H9 (cell line): ENCODE results near the gene FZD10. TPM values are rescaled to one million over a fixed set of nuclear protein-coding genes. Genes with fewer than 3 reads are reported as not detected.

Experiments used
- DNase-seq: peaks from one replicate; pipeline ENCODE4 v3.0.0-alpha.2; 2017
- H2AFZ ChIP-seq: one replicate; pipeline ENCODE4 v1.6.1; 2013; ENCODE audit warnings: mild to moderate bottlenecking, low read length, control low read depth, moderate library complexity
- H2AK5ac ChIP-seq: 2 replicates; pipeline ENCODE4 v1.6.1; 2013; ENCODE audit warnings: low read length, control low read depth, mixed read lengths; ENCODE audit not compliant: insufficient read length
- H2BK120ac ChIP-seq: one replicate; pipeline ENCODE4 v1.6.1; 2013; ENCODE audit warnings: low read depth, mild to moderate bottlenecking, low read length, control low read depth, inconsistent platforms; ENCODE audit not compliant: poor library complexity, severe bottlenecking
- H2BK12ac ChIP-seq: 2 replicates; pipeline ENCODE4 v1.6.1; 2013; ENCODE audit warnings: low read length, control low read depth, mixed read lengths, low read depth; ENCODE audit not compliant: insufficient read length
- H2BK15ac ChIP-seq: 2 replicates; pipeline ENCODE4 v1.6.1; 2013; ENCODE audit warnings: low read depth, low read length, control low read depth
- H2BK20ac ChIP-seq: one replicate; pipeline ENCODE4 v1.6.1; 2013; ENCODE audit warnings: low read depth, mild to moderate bottlenecking, low read length, control low read depth, inconsistent platforms; ENCODE audit not compliant: poor library complexity, severe bottlenecking
- H2BK5ac ChIP-seq: 2 replicates; pipeline ENCODE4 v1.6.1; 2013; ENCODE audit warnings: low read length, control low read depth, mixed read lengths; ENCODE audit not compliant: insufficient read length
- H3K14ac ChIP-seq: 2 replicates; pipeline ENCODE4 v1.6.1; 2013; ENCODE audit warnings: low read length, control low read depth; ENCODE audit not compliant: insufficient read depth
- H3K18ac ChIP-seq: 2 replicates; pipeline ENCODE4 v1.6.1; 2013; ENCODE audit warnings: low read depth, mild to moderate bottlenecking, mixed read lengths, low read length, control low read depth; ENCODE audit not compliant: insufficient read length
- H3K23ac ChIP-seq: 2 replicates; pipeline ENCODE4 v1.6.1; 2013; ENCODE audit warnings: low read length, control low read depth, mixed read lengths, low read depth; ENCODE audit not compliant: insufficient read length
- H3K23me2 ChIP-seq: 2 replicates; pipeline ENCODE4 v1.6.1; 2013; ENCODE audit warnings: low read depth, mild to moderate bottlenecking, mixed read lengths, low read length, control low read depth; ENCODE audit not compliant: insufficient read length, poor library complexity, severe bottlenecking
- H3K27ac ChIP-seq: 2 replicates; pipeline ENCODE4 v1.5.1; 2013; ENCODE audit warnings: low read length, control low read depth, mixed read lengths, low read depth; ENCODE audit not compliant: insufficient read length
- H3K27me3 ChIP-seq: 2 replicates; pipeline ENCODE4 v1.6.1; 2013; ENCODE audit warnings: low read length, control low read depth, inconsistent platforms; ENCODE audit not compliant: insufficient read depth
- H3K4ac ChIP-seq: 2 replicates; pipeline ENCODE4 v1.6.1; 2013; ENCODE audit warnings: low read depth, mild to moderate bottlenecking, control low read depth, inconsistent platforms, low read length, moderate library complexity
- H3K4me1 ChIP-seq: 2 replicates; pipeline ENCODE4 v1.6.1; 2013; ENCODE audit warnings: low read length, control low read depth, inconsistent platforms; ENCODE audit not compliant: insufficient read depth
- H3K4me2 ChIP-seq: 2 replicates; pipeline ENCODE4 v1.6.1; 2013; ENCODE audit warnings: low read length, control low read depth, mixed read lengths; ENCODE audit not compliant: insufficient read length, insufficient read depth
- H3K56ac ChIP-seq: 2 replicates; pipeline ENCODE4 v1.6.1; 2013; ENCODE audit warnings: low read depth, mild to moderate bottlenecking, mixed read lengths, low read length, control low read depth; ENCODE audit not compliant: insufficient read length
- H3K79me1 ChIP-seq: 2 replicates; pipeline ENCODE4 v1.6.1; 2013; ENCODE audit warnings: low read depth, mild to moderate bottlenecking, moderate library complexity, low read length, control low read depth, inconsistent platforms; ENCODE audit not compliant: insufficient read depth, poor library complexity, severe bottlenecking
- H3K79me2 ChIP-seq: 2 replicates; pipeline ENCODE4 v1.6.1; 2013; ENCODE audit warnings: low read length, control low read depth, inconsistent platforms; ENCODE audit not compliant: insufficient read depth
- H3K9ac ChIP-seq: 2 replicates; pipeline ENCODE4 v1.6.1; 2013; ENCODE audit warnings: low read length, control low read depth, mixed read lengths; ENCODE audit not compliant: insufficient read length; ENCODE audit errors: extremely low read depth
- H3K9me3 ChIP-seq: one replicate; pipeline ENCODE4 v1.6.1; 2013; ENCODE audit warnings: low read depth, low read length, inconsistent platforms; ENCODE audit not compliant: control insufficient read depth
- H3T11ph ChIP-seq: one replicate; pipeline ENCODE4 v1.6.1; 2013; ENCODE audit warnings: mild to moderate bottlenecking, low read length, control low read depth, inconsistent platforms
- H4K20me1 ChIP-seq: one replicate; pipeline ENCODE4 v1.6.1; 2013; ENCODE audit not compliant: control insufficient read depth, insufficient read length, insufficient read depth
- H4K5ac ChIP-seq: 2 replicates; pipeline ENCODE4 v1.6.1; 2013; ENCODE audit warnings: low read depth, mild to moderate bottlenecking, mixed read lengths, low read length, control low read depth; ENCODE audit not compliant: insufficient read length
- H4K8ac ChIP-seq: replicated peaks from 2 replicates; pipeline ENCODE4 v1.6.1; 2013; ENCODE audit warnings: low read length, control low read depth, mixed read lengths, low read depth; ENCODE audit not compliant: insufficient read length
- H4K91ac ChIP-seq: 2 replicates; pipeline ENCODE4 v1.6.1; 2013; ENCODE audit warnings: low read depth, mild to moderate bottlenecking, moderate library complexity, mixed read lengths, low read length, control low read depth; ENCODE audit not compliant: insufficient read length
- H3K27ac Mint-ChIP-seq, 3 experiments: 2 replicates in 2 of 3; 3 replicates in 1 of 3; pipeline ENCODE4 v1.8.0; 2020 to 2021; ENCODE audit warnings: mixed read lengths in 3 of 3, mild to moderate bottlenecking in 1 of 3, moderate library complexity in 1 of 3
- H3K27me3 Mint-ChIP-seq: 2 replicates; pipeline ENCODE4 v1.8.0; 2021; ENCODE audit warnings: low read depth, mild to moderate bottlenecking, moderate library complexity, mixed read lengths
- H3K36me3 Mint-ChIP-seq, 3 experiments: 2 replicates in 2 of 3; 3 replicates in 1 of 3; pipeline ENCODE4 v1.8.0; 2020 to 2021; ENCODE audit warnings: low read depth in 3 of 3, mixed read lengths in 3 of 3; ENCODE audit not compliant: insufficient read depth in 1 of 3
- H3K4me1 Mint-ChIP-seq, 2 experiments: 2 replicates each; pipeline ENCODE4 v1.8.0; 2020; ENCODE audit warnings: mixed read lengths in 2 of 2
- H3K4me3 Mint-ChIP-seq, 2 experiments: 2 replicates in 1 of 2; 3 replicates in 1 of 2; pipeline ENCODE4 v1.8.0; 2020 to 2021; ENCODE audit warnings: mild to moderate bottlenecking in 2 of 2, mixed read lengths in 2 of 2, moderate library complexity in 1 of 2
- H3K9me3 Mint-ChIP-seq, 2 experiments: 2 replicates in 1 of 2; 3 replicates in 1 of 2; pipeline ENCODE4 v1.8.0; 2020; ENCODE audit warnings: mild to moderate bottlenecking in 2 of 2, mixed read lengths in 2 of 2, moderate library complexity in 1 of 2
- CTCF ChIP-seq: fragments of 200-600 bp; sonication (generic); conservative IDR thresholded peaks from 3 replicates; pipeline ENCODE4 v1.8.0; 2021; ENCODE audit warnings: antibody characterized with exemption, mild to moderate bottlenecking
- WGBS: extraction: QIAGEN DNeasy Blood & Tissue Kit; methylation state at CpG from one replicate; pipeline ENCODE4 v1.1.7; 2013; ENCODE audit warnings: missing lambda C conversion rate, low lambda C conversion rate, mixed read lengths; ENCODE audit not compliant: insufficient read length; ENCODE audit errors: extremely low coverage; 5-methylcytosine and 5-hydroxymethylcytosine counted together
- total RNA-seq: library from RNA; stranded (reverse); gene quantifications from 2 replicates; pipeline ENCODE4 v1.2.1, GENCODE V29; 2021

FZD10 gene
- total RNA-seq, 1 experiment from 2014 or later = 1.0 TPM

- H3K4me3 Mint-ChIP-seq = no peak overlapping the region
- Histone ChIP-seq H2BK20ac (no peak overlapping the region), H3K9ac (no peak overlapping the region), H3K4me2 (no peak overlapping the region), H3K23me2 (peaks cover 15% of the 10 kb centered on the region), H3K4ac (no peak overlapping the region), H3K79me2 (no peaks in the 10 kb centered on the region), H2AK5ac (no peak overlapping the region), H3K27me3 (peaks cover 55% of the 10 kb centered on the region), H3K27ac (no peak overlapping the region), H3K18ac (no peak overlapping the region), H4K8ac (no peak overlapping the region), H3K4me1 (peaks cover 6% of the 10 kb centered on the region; the same call in 1 of the 2 replicates), H3T11ph (no peak overlapping the region), H3K23ac (no peak overlapping the region), H2BK12ac (no peak overlapping the region), H3K14ac (no peak overlapping the region), H2BK5ac (no peak overlapping the region), H3K56ac (no peak overlapping the region), H3K79me1 (no peaks in the 10 kb centered on the region), H4K20me1 (no peaks in the 10 kb centered on the region), H2BK120ac (no peak overlapping the region), H4K91ac (no peak overlapping the region), H4K5ac (no peak overlapping the region), H3K9me3 (no peaks in the 10 kb centered on the region), H2AFZ (no peak overlapping the region), H2BK15ac (no peak overlapping the region)
- H3K27ac Mint-ChIP-seq = no peak overlapping the region
- WGBS = no CpG with 5 or more reads among the region's 13 CpGs
- no peak for TF ChIP-seq CTCF
- H3K4me1 Mint-ChIP-seq = peaks cover 5 to 10% of the 10 kb centered on the region in 2 experiments
- DNase-seq = no peak
- H3K9me3 Mint-ChIP-seq = no peaks in the 10 kb centered on the region; a peak in 1 of 5 replicates
- peaks cover 57% of the 10 kb centered on the region for H3K27me3 Mint-ChIP-seq
- H3K36me3 Mint-ChIP-seq = no peaks in the 10 kb centered on the region
These were observed 5.5 kb upstream of the FZD10 start for GRCh38 chr12:130156652-130157275.
